Activated naive CD4-positive, alpha-beta T cell treated with anti-CD3 and anti-CD28 coated beads, Interleukin-2, amount 50 U/mL, for 16 hours (primary cell): ENCODE data around the gene DUSP5.
"Not testable (repeated sequence)": the region's sequence is repeated elsewhere in the genome, so short reads cannot be mapped to it uniquely, and the experiment has no call there.

Source experiments
- DNase-seq: peaks from one replicate; pipeline ENCODE4 v3.0.0-alpha.2; 2020

The DUSP5 gene

GRCh38 chr10:110497438-110498086 lies at the start of gene DUSP5:
DUSP5 (plus strand) TSS chr10:110497907; CDS start chr10:110498122, 215 bp downstream.
- peak; percentile 93 for DNase-seq

GRCh38 chr10:110448682-110449418 lies 48.9 kb upstream of the DUSP5 start:
- no peak for DNase-seq

GRCh38 chr10:110455446-110455845 lies 42.3 kb upstream of the DUSP5 start:
- no peak for DNase-seq

- DNase-seq = no peak
These were observed 41.7 kb upstream of the DUSP5 start for GRCh38 chr10:110456046-110456445.

- DNase-seq = no peak
These were observed 41.1 kb upstream of the DUSP5 start for GRCh38 chr10:110456523-110457091.

GRCh38 chr10:110457851-110458250 lies 39.9 kb upstream of the DUSP5 start:
- no peak for DNase-seq

- DNase-seq = no peak
These were observed 39.3 kb upstream of the DUSP5 start for GRCh38 chr10:110458266-110458920.

GRCh38 chr10:110459600-110459999 lies 38.1 kb upstream of the DUSP5 start:
- DNase-seq = no peak

- peak; percentile 44 for DNase-seq
These were observed 37.4 kb upstream of the DUSP5 start for GRCh38 chr10:110460111-110460809.

- no peak for DNase-seq
These were observed 36.6 kb upstream of the DUSP5 start for GRCh38 chr10:110461088-110461487.

GRCh38 chr10:110461530-110461929 lies 36.2 kb upstream of the DUSP5 start:
- no peak for DNase-seq

GRCh38 chr10:110462166-110463095 lies 35.3 kb upstream of the DUSP5 start:
- DNase-seq = no peak

GRCh38 chr10:110468258-110468657 lies 29.4 kb upstream of the DUSP5 start:
- DNase-seq = not testable (repeated sequence)

GRCh38 chr10:110470541-110470940 lies 27.2 kb upstream of the DUSP5 start:
- not testable (repeated sequence) for DNase-seq

- DNase-seq = no peak
These were observed 26.1 kb upstream of the DUSP5 start for GRCh38 chr10:110471566-110472139.

- DNase-seq = no peak
These were observed 23.7 kb upstream of the DUSP5 start for GRCh38 chr10:110474017-110474416.

GRCh38 chr10:110474826-110475225 lies 22.9 kb upstream of the DUSP5 start:
- DNase-seq = no peak

GRCh38 chr10:110475722-110476515 lies 21.8 kb upstream of the DUSP5 start:
- no peak for DNase-seq

- no peak for DNase-seq
These were observed 18.0 kb upstream of the DUSP5 start for GRCh38 chr10:110479710-110480109.

- DNase-seq = no peak
These were observed 17.3 kb upstream of the DUSP5 start for GRCh38 chr10:110480387-110480786.

GRCh38 chr10:110481919-110482318 lies 15.8 kb upstream of the DUSP5 start:
- no peak for DNase-seq
